ENCODE results near the gene KIF13A.

GRCh38 chr6:17724341-17724740, 263.1 kb downstream of the KIF13A start:
- TF ChIP-seq CTCF (conservative IDR thresholded peaks at IDR 0.05) = no peak
- no peak for TF ChIP-seq EZH2 (IDR thresholded peaks at IDR 0.05; ENCODE audit: low read depth)
